HG03159 (cell line): ENCODE results near the gene DCP1A.
"Not testable (repeated sequence)": the region's sequence is repeated elsewhere in the genome, so short reads cannot be mapped to it uniquely, and the experiment has no call there.

Experiments used
- ATAC-seq: cut with Tn5 transposase; IDR thresholded peaks from one replicate; pipeline ENCODE4 v1.9.1; 2021; ENCODE audit warnings: mild to moderate bottlenecking, moderate library complexity; ENCODE audit not compliant: unreplicated experiment

The DCP1A gene

DNA sequence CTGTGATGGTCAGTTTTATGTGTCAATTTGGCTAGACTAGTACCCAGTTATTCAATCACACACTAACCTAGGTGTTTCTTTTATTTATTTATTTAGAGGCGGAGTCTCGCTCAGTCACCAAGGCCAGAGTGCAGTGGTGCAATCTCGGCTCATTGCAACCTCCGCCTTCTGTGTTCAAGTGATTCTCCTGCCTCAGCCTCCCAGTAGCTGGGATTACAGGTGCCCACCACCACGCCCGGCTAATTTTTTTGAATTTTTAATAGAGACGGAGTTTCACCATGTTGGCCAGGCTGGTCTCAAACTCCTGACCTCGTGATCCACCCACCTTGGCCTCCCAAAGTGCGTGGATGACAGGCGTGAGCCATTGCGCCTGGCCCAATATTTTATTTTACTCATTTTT, 78.2 kb downstream of the DCP1A start:
- ATAC-seq: not testable (repeated sequence)

DNA sequence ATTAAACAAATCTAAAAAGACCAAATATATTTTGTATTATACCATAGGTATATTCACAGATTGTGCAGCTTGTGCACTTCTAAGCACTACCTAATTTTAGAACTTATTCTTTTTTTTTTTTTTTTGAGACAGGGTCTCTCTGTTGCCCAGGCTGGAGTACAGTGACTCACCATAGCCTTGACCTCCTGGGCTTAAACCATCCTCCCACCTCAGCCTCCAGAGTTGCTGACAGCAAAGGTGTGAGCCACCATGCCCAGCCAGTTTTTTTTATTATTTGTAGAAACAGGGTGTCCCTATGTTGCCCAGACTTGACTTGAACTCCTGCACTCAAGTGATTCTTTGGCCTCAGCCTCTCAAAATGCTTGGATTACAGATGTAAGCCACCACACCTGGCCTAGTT, 79.6 kb downstream of the DCP1A start:
- no peak for ATAC-seq

DNA sequence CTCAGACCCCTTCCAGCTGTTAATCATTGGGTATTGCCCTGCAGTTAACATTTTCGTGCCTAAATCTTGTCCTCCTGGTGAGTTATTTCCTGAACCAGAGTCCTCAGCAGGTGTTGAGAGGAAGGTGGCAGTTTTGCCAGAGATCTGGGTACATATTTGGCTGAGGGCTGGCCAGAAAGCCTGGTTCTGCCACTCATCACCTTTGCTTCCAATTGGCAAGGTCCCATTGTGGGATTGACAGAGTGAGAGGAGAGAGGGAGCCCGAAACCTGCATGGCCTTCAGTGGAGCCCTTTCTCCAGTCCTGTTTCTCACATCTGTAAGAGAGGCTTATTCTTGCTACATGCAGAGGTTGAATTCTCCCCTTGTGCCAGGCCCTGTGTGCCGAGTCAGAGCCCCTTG, 82.6 kb downstream of the DCP1A start:
- ATAC-seq: no peak

DNA sequence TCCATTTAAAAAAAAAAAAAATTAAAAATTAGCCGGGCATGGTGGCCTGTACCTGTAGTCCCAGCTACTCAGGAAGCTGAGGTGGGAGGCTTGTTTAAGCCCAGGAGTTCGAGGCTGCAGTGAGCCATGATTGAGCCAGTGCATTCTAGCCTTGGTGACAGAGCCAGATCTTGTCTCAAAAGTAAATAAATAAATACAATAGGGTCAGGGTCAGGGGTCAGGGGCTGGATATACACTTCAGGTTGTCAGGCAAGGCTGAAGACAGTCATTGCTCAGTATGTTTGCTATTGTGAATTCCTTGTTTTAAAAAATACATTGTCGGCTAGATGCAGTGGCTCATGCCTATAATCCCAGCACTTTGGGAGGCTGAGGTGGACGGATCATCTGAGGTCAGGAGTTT, 83.4 kb downstream of the DCP1A start:
- no peak for ATAC-seq

DNA sequence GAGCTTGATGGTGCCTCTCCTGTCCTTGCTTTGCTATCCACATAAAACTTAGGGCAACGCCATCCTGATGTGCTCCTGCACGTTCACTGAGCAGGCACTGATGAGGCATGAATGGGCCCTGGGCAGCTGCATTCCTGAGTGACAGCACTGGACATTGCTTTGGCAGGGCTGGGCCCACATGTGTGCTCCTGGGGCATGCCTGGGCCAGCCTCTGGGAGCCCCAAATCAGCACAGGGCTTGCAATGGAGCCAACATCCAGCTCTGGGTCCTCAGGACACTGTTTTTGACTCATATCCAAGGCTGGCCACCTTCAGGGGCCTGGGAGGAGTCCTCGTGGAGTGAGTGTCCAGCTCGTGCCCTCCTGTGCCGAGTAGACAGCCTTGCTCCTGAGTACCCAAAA, 85.6 kb downstream of the DCP1A start:
- ATAC-seq: no peak

DNA sequence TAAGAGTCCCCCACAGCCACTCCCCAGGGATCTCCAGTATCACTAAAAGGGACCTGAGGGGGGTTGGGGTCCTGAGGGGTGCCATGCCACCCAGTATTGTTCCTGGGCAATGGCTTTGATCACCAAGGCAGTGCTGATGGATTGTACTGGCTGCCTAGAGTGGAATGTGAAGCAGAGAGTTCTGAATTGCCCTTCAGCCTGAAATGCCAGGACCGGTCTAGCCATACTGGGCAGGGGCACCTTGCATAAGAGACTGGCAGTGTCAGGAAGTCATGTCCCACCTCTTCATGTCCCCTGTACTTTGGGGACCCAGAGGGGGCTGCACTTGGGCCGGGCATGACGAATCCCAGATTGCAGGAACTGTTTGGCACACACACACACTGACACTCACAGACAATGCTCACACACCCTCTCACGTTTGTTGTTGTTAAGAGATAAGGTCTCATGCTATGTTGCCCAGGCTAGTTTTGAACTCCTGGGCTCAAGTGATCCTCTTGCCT, 87.0 kb downstream of the DCP1A start:
- no peak for ATAC-seq

DNA sequence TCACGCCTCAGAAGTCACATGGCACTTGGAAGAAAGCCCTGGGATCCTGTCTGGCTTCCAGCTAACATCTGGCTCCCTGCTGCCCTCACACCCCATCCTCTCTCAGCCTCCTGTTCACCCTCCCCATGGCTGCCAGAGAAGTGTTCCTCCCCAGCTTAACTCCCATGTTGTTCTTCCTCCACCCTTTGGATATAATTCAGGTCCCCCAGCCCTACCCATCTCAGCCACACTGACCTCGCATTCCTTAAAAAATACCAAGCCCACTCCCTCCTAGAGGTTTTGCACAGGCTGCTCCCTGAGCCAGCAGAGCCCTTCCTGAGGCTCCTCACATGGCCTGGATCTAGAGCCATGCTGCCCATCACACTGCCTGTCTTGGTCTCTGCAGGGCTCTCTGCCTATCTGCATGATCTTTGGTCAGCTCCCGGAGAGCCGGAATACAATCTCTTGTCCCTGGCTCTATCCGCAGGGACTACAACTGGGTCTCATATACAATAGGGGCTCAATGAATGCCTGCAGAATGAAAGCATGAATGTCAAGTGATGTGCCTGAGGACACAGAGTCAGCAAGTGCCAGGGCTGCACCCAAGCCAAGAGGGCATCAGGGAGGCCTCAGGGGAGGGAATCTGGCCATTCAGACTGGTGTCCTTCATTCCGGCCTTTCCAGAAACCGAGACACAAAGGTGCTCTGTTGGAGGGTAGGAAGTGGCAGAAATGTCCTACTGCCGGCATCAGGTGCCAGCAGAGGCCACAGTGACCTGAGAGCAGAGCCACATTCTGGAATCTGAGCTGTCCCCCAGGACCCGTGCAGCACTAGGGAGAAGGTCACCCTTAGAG, 87.7 kb downstream of the DCP1A start:
- ATAC-seq: no peak

DNA sequence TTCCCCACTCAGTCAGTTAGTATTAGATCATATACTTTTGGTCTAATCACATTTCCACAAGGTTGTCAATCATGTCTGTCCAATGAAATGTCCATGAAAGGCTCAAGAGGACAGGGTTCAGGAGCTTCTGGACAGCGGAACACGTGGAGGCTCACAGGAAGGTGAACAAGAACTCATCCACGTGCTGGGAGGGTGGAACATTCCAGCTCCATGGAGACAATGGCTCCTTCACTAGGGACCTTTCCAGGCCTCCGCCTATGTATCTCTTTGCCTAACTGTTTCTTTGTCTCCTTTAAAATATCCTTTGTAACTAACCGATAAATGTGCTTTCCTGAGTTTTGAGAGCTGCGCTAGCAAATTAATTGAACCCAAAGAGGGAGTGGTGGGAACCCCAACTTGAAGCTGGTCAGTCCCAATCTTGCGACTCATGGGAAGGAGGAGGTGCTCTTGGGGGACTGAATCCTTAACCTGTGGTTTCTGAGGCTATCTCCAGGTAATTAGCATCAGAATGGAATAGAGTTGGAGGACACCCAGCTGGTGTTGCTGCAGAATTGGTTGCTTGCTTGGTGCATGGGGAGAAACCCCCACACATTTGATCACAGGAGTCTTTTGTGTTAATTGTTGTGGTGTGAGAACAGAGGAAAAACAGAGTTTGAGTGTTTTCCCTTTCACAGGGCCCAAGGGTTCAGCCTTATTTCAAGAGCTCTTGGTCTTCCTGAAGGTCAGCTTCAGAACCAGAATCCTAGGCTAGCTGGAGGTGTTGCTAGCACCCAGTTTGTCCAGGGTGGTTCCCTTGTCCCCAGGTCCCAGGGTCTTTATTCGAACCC, 88.5 kb downstream of the DCP1A start:
- ATAC-seq: no peak

DNA sequence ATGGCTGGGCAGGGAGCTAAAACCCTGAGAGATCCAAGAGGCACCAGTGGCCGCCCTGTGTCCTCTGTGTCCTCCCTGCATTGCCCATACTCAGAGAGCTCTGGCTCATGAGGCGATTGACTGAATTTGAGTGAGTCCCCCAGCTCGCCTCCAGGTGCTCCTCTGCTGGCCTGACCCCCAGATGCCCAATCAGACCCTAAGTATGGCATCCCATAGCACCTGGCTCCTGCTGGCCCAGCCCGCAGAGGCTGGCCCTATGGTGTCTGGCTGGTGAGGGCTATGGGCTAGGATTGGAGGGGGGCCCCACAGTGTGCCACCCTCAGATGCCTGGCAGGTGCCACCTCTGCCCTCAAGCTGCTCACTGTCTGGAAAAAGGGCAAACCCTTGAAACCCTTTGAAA, 89.9 kb downstream of the DCP1A start:
- ATAC-seq: no peak

DNA sequence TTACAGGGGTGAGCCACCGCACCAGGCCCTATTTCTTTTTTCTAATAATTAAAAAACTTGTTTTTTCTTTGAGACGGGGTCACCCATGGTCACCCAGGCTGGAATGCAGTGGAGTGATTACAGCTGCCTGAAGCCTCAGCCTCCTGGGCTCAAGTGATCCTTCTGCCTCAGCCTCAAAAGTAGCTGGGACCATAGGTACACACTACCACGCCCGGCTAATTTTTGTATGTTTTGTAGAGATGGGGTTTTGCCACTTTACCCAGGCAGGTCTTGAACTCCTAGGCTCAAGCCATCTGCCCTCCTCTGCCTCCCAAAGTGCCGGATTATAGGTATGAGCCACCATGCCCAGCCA, 90.7 kb downstream of the DCP1A start:
- ATAC-seq: no peak

DNA sequence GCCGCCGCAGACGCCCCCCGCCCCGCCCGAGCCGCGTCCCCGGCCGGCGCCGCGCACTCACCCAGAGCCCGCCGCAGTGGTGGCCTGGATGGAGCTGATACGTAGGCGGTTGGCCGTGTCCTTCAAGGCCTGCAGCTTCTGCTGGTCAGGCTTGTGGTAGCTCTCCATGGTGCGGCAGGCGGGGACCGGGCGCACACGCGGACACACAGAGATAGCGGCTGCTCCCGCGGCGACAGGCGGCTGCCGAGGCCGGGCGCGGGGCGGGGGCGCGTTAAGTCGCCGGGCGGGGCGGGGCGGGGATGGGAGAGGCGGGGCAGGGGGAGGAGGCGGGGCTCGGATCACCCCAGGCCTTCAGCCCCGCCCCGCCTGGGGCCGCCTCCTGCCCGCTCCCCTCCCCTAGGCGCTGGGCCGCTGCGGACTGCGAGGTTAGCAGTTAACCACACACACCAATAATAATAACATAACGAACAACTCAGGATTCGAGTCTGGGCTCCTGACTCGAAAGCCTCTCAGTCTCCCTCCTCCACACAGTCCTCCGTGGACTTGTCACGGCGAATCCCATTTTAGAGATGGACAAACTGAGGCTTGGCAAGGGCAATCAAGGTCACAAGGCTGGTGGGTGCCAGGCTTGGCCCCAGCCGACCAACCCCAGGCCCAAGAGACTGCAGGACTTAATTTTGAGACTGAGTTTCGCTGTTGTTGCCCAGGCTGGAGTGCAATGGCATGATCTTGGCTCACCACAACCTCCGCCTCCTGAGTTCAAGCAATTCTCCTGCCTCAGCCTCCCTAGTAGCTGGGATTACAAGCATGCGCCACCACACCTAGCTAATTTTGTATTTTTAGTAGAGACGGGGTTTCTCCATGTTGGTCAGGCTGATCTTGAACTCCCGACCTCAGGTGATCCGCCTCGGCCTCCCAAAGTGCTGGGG, 91.3 kb downstream of the DCP1A start, which contains the start of gene TKT:
Gene TKT, minus strand, starts transcription at position 248 of the 929 bp plus-strand sequence. Its CDS starts 80 bp downstream, at position 168.
- ATAC-seq: peak; percentile 51

DNA sequence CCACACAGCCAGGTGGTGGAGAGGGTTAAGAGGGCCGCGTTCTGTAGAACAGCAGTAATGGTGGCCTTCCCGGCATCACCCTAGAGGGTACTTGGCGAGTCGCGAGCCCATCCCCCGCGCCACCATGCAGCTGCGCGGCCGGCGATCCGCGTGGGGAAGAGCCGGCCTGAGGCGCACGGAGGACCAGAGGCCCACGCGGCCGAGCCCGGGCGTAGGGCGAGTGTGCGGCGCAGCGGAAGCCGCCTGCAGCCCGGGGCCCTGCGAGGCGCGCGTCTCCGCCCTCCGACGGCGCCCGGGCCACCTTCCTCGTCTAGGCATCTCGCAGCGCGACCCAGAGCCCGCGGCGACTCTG, 91.9 kb downstream of the DCP1A start:
- peak; percentile 50 for ATAC-seq

DNA sequence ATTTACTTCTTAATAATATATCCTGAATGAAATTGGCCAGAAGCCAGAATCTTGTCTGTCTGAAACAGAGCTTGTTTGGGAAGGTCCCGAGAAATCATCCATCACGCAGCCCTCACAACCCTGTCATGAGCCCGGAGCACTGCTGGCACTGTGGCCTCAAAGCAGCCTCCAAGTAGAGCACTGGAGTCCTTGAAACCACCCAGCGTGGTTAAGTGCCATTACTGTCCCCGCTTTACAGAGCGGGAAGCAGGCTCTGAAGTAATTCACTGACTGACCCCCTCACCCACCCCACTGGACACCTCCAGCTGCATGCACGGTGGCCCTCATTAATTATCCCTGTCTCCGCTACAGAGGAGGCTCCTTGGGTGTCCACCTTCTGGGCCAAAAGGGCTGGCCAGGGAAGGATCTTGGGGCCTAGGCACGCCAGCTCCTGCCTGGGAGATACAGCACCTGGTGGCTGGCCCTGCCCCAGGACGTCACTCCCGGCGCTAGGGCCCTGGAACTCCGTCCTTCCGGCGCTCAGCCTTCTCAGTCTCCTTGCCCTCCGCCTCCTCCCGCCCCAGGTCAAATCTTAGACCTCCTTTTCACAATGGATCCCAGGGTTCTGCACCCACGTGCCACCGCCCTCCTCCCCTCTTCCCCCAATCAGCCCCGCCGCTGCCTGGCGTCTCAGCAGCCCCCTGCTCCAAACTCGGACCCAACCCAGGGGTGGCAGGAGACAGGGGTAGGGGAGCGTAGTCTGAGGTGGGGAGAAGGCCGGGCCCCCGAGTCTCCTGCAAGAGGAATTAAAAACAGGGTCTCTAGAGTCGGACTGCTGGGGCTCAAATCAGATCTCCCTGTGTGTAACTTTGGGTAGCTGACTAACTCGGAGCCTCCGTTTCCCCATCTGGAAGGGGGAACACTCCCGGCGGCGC, 92.6 kb downstream of the DCP1A start:
- peak; percentile 32 for ATAC-seq

DNA sequence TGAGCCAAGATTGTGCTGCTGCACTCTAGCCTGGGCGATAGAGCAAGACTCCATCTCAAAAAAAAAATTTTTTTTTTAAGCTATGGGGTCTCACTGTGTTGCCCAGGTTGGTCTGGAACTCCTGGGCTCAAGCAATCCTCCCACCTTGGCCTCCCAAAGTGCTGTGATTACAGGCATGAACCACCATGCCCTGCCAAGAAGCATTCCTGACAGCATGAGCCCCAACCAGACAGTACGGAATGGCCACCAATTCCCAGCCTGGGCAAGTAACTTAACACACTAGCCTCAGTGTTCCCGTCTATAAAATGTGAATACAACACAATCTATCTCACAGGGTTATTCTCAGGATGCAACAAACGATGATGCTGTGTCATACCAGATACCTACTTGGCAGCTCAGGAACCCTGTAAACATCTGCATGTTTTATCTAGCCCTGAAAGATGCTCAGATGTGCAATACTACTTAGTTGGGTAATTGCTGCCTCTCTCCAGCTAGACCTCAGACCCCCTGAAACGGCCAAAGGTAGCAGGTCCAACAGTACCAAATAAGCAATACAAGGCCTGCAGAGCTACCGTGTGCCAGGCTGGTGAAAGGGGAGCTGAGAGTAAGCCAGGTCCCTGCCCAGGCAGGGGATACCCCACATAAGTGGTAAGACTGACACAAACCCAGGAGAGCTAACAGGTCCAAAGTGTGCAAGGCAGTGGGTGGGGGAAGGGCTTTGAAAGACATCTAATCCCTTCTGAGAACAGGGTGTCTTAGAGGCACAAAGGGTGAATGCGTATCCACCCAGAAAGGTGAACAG, 93.4 kb downstream of the DCP1A start:
- no peak for ATAC-seq

DNA sequence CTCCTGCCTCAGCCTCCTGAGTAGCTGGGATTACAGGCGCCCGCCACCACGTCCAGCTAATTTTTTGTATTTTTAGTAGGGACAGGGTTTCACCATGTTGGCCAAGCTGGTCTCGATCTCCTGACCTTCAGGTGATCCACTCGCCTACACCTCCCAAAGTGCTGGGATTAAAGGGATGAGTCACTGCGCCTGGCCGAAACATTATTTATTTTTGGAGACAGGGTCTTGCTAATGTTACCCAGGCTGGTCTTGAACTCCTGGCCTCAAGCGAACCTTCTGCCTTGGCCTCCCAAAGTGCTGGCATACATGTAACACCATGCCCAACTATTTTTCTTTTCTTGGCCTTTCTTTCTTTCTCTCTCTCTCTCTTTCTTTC, 94.4 kb downstream of the DCP1A start:
- not testable (repeated sequence) for ATAC-seq

DNA sequence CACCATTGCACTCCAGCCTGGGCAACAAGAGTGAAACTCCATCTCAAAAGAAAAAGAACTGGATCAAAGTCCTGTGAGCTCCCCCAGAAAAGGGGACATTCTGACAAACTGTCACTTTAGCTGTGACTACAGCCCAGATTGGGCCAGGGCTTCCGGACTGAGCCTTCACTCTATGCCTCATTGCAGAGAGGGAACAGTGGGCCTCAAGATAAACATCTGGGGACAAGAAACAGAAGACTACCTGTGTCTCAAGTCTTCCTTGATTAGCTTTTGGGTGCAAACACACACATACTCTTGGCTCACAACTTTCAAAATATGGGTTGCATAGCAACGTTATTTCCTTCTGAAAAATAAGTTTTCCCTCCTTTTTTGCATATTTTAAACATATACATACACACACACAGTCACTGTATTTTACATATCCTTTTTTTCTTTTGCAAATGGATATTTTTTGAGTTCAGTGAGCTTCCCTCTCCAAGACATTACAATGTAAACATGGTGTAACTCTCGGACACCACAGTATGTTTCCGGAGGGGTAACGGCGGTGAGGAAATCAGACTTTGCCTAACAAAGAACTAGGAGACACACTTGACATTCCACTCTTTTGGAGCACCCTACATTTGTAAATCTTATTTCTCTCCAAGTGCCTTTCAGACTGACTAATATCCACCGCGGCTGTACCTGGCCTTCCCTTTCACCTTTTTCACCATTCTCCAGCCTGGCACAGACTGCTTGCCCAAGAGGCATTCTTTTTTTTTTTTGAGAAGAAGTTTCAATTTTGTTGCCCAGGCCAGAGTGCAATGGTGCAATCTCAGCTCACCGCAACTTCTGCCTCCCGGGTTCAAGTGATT, 95.0 kb downstream of the DCP1A start:
- ATAC-seq: no peak

DNA sequence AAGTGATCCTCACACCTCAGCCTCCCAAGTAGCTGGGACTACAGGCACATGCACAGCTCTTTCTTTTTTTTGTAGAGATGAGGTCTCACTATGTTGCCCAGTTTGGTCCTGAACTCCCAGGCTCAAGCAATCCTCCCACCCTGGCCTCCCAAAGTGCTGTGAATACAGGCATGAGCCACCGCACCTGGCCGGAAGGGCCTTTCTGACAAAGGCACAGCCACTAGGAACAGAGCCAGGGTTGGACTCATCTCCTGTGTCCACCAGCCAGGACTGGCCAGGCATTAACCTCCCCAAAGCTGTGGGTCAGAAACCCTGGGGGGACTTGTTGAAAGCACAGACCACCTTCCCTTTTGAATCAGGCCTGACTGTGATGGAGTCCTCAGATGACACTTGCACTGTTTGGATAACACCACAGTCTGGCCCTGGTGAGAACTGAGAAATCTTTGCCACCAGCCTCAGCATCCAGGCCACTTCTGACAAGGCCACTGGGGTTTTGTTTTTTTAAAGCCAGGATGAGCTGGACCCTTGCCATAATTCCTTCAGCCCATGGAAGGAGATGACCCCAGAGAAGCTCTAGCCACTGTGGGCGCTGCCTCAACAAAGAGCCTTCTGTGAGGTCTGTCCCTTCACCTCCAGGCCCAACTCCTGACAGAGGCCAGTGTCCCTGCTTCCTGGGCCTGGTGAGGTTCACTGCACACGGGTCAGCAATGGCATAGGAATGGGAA, 96.3 kb downstream of the DCP1A start:
- ATAC-seq: no peak

DNA sequence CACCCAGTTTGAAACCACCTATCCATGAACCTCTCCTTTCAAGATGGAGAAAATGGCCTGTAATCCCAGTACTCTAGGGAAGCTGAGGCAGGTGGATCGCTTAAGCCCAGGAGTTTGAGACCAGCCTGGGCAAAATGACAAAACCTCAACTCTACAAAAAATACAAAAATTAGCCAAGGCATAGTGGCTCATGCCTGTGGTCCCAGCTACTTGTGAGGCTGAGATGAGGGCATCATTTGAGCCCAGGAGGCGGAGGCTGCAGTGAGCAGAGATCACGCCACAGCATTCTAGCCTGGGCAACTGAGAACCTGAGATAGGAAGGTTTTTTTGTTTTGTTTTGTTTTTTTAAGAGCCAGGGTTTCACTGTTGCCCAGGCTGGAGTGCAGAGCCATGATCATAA, 96.9 kb downstream of the DCP1A start:
- no peak for ATAC-seq
